GM18502 (cell line): Measurements from ENCODE around the gene AGTRAP.

ENCODE experiments used
- ATAC-seq: cut with Tn5 transposase; IDR thresholded peaks from one replicate; pipeline ENCODE4 v1.9.1; 2021; ENCODE audit warnings: mild to moderate bottlenecking; ENCODE audit not compliant: unreplicated experiment, poor library complexity

Gene AGTRAP

DNA sequence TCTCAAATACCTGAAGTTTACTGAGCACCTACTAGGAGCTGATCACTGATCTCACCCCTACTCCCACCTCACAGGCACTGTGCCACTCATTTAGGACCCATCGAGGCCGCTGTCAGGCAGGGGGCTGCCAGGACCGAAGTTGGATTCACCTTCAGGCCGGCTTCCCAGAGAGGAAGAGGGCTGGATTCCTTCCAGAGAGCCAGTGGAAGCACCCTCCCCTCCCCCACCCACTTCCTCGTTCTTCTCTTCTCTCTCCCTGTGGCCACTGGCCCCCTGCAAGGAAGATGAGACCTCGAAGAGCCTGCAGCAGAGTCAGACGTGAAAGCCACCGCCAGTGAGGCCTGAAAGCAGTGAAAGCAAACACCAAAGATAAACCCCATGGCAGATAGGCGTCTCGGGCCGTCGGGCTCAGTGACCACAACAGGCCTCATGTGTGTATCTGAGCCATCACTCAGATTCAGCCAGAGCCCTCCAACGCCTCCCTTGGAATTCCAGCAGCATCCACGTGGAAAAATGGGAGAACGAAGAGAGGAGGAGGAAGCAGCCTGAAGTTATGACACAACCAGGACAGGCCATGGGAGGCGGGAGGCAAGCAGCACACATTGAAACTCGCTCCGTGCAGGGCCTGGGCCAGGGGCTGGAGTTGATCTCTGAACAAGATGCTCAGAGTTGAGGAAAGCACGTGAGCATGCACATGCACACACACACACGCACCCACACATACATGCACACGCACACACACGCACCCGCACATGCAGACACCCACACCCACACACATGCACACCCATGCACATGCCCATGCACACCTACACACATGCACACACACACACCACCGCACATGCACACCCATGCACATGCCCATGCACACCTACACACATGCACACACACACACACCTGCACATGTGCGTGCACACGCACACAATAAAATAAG, 6.2 kb upstream of the AGTRAP start:
- ATAC-seq, result no peak

DNA sequence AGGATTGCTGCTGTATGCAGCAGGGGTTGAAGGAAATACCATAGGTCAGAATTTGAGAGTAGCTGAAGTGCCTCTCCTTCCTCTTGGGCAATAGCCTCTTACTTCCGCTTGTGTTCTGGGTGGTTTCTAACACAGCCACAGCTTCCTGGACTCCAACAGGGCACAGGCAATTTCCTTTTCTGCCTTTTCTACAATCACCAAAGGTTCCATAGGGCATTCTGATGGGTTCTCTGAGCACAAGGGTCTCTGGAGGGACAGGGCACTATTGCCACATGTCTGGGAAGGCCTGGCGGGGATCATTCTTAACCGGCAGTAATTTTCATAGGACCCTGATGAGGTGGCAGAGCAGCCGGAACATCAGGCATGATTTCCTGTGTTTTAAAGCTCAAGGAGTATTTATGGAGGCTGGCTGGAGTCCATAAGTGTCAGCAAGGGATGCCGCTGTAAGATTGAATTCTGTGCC, 5.5 kb upstream of the AGTRAP start:
- no peak for ATAC-seq

DNA sequence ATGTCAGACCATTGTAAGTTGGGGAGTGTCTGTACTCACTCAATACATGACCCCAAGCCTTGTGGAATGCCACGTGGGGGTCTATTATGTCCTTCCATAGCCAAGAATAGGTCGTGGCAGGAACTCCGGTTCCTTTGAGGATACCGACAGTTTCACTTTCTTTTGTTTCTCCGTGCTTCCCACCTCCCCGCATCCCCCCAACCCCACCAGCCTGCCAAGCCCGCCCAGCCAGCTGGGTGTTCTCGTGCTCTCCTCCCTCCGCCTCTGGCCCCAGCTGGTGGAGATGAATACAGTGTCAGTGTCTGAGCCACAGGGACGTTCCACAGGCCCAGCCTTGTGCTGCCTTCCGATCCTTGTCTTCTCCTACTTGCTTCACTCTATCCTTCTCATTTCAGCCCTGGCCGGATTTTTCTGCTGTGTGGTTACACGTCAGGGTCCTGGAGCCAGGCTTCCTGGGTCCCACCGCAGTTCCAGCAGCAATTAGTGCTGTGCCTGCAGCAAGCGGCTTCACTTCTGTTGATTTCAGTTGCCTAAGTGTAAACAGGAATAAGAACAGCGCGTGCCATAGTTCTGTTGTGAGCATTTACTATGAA, 4.1 kb upstream of the AGTRAP start:
- no peak for ATAC-seq

DNA sequence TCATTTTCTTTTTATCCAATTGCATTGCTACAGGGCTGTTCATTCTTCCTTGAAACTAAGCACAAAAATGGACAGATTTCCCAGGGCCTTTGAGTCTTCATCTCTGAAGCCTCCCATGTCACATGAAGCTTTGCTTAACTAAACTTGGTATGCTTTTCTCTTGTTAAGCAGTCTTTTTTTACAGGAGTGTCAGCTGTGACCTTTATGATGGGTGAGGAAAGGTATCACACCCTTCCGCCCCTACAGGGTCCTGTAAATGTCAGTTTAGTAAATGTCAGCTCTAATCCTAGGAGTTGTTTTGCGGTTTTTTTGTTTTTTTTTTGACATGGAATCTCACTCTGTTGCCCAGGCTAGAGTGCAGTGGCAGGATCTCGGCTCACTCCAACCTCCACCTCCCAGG, 2.6 kb upstream of the AGTRAP start:
- ATAC-seq, result no peak

DNA sequence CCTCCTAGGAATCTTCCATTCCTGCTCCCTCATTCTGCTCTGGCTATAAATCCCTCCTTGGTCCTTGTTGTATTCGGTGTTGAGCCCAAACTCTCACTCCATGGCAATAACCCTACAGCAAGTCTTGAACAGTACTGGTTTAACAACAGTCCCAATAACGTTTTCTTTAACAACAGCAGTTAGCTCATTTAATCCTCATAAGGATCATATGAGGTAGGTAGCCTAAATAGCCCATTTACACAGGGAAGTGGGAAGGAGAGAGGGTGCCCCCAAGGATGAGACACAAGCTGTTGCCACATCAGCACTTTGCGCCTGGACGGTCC, 444 bp upstream of the AGTRAP start:
- no peak for ATAC-seq

DNA sequence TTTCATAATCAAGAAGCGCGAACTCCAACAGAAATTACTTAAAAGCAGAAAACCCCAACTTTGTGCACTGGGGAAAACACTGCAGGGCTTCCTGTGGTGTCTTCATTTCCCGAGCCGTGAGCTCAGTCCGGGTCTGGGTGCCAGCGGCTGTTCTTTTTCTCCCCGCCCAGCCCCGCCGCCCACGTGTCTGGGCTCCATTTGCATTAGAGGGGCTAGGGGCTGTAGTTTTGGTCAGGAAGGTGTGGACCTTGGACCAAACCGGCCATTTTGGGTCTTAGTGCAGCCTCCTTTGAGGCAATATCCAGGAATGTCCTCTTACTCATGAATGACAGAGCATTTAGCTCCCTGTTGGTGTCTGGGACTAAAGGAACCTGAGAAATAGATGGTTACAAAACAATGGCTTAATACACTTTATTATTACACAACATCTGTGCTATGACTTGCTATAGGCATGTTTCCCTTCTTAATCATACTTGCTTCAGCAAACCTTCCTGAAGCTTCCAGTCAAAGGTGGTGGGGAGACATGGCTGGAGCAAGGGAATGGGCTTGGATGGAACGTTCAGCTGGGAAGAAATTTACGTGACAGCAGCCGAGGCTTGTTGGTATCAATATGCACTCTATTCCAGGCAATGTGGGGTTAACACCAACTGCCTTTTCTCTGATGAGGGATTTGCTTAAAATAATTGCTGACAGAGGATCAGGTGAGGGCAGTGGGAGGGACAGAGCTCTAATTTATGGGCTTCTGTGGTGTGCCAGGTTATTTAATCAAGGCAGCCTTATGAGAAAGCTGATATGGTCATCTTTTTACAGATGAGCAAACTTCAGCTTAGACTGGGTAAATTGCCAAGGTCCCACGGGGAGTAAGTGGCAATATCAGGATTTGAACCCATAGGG, 1.1 kb downstream of the AGTRAP start:
- no peak for ATAC-seq

DNA sequence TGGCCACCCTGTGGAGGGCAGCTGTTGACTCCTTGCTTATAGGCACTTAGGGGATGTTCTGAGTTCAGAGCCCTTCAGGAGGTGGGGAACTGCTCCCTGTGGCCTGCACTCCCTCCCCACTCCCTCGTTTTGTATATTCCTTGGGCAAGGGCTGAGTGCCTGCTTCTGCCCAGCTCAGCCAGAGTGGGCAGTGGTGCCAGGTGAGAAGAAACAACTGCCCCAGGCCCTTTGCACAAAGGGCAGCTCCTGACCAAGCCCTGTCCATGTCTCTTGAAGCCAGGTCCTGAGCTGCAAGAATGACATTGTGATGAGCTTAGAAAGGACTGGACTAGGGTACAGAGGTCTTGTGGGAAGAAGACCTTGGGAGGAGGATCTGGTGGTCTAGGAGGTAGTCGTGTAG, 2.2 kb downstream of the AGTRAP start:
- ATAC-seq, result no peak

DNA sequence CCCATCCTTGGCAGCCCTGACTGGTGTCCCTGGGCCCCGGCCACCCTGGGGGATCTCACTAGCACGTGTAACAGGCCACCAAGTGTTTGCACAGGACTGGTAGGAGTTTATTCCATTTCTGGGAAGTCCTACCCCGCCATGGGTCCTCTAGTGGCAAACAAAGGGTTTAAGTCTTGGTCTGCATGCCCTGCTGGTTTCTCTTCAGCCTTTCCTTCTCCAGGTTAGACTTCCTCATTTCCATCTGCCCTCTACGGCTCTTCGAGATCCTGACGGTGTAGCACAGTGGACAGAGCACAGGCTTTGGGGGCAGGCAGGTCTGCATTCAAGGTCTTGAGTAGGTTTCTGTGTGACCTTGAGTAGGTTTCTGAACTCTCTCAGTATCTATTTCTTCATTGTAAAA, 2.8 kb downstream of the AGTRAP start:
- ATAC-seq, result no peak

DNA sequence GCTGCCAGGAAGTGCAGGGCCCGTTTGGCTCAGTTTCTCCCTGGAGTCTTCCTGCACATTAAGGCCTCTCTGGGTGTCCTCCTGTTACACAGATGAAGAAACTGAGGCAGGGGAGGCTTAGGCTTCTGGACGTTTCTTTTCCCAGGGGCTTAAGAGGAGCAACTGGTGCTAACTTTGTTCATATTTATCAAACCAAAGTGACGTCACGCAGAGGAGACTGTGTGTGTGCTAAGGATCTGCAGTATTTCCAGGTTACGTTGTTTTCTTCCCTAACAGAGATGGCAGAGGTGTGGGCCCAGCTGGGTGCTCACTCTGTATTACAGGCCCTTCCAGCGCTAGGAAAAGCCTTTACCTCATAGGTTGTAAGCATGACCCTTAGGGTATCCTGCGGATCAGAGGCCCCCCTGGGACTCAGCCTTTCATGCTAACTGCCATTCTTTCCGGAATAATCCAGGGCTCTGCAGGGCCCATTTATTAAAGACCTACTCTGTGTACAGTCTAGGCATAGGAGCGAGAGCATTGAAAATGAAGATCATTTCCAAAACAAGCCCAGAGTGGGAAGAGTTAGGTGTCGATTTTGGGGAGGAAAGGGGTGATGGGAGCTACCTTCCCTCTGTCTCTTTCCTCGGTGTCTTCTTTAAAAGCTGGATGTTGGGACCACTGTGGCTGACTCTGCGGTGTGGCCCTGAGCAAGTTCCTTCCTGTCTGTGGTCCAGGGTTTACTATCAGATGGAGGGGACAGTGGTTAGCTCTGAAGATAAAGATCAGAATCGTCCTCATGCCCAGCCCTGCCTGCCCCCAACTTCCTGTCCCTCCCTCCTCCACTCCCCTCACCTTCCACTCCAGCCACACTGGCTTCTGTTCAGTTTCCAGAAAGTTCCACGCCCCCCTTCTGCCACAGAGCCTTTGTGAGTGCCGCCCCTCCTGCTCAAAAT, 4.6 kb downstream of the AGTRAP start:
- ATAC-seq, result no peak

DNA sequence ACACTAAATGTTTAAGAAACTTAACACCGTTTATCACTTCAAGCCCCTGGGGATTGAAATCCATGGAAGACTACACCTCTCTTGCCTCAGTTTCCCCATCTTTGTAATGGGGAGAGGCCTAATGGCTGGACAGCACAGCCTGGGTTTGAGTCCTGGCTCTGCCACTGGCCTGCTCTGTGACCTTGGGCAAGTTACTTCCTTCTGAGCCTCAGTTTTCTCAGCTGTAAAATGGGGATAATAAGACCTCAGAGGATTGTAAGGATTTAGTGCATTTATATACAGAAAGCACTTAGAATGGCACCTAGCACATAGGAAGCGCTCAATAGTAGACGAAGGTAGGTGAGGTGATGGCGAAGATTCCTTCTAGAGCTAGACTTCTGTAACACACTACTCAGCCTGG, 5.5 kb downstream of the AGTRAP start:
- no peak for ATAC-seq

DNA sequence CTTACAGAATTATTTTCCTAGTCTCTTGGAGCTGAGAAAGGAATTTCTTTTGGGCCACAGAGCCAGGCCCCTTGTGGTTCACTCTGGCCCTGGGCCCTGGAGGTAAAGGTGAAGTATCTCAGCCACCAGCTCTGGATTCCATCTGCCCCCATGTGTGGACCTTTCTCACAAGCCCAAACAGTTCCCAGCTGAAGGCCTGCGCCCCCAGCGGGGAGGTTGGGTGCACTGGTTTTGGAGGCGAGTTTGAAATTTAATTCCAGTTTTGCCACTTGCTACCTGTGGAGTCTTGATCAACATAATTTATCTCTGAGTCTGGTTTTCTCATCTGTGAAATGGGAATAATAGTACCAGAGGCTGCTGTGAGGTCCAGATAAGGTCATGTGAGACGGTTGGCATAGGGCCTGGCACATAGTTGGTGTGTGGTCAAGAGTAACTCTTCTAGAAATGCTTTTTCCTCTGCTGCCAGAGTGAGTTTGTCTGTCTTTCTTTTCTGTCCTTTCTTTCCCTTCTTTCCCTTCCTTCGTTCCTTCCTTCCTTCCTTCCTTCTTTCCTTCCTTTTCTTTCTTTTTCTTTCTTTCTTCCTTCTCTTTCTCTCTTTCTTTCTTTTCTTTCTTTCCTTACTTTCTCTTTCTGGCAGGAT, 6.1 kb downstream of the AGTRAP start:
- no peak for ATAC-seq

DNA sequence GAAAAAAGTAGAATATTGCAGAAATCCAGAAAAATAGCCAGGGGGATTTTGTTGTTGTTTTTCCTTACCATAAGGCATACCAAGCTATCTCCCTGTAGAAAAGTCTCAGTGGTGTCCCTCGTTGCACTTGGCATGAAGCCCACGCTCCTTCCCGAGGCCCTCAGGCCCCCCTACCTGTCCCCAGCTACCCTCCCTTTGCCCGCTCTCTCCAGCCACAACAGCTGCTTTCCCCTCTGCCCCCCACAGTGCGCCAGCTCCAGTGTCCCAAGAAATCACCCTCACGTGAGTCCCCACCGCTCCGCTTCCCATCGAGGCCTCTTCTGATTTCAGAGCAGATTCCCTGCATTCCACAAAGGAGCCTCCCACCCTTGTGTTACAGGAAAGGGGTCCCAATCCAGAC, 8.4 kb downstream of the AGTRAP start:
- no peak for ATAC-seq

DNA sequence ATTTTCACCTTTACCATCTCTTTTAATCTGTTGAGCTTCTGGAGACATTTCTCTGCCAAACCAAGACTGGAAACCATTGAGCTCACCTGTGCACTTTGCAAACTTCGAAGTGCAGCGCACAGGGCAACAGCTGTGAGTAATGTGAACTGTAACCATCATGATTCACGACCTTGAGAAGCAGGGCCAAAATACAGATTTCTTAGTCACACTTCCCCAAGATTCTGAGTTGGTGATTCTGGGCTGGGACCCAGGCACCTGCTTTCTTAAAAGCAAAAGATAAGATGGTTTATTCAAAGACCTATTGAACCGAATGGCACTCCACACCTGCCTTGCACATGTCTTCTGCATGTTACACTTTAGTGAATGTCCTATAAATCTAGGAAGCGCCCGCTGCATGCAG, 10.2 kb downstream of the AGTRAP start:
- ATAC-seq, result no peak

DNA sequence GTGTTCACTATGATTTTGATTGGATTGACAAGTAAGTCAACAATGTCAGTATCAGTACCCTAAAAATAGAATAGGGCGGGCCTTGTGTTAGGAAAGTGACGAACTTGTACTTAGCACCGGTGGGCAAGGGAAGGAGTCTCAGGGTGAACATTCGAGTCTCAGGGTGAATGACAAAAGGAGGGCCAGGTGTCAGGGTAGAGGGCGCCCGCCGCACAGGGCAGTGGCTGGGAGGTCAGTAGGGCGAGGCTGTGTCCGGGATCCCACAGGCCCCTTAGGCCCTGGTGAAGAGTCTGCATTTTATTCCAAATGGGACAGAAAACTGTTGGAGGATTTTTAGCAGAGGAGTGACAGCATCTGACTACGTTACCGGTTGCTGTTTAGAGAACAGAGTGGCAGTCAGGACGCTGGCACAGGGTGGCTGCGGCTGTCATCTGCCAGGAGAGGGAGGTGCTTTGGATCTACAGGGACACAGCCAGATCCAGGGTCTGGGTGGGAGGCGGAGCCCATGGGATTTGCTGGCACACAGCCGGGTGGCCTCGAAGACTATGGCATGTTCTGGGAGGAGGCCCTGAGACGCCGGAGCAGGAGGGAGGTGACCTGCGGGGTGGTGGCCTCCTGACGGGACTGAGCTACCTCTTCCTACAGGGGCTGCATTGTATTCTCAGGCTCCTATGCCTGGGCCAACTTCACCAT, 11.0 kb downstream of the AGTRAP start:
- ATAC-seq, result no peak

DNA sequence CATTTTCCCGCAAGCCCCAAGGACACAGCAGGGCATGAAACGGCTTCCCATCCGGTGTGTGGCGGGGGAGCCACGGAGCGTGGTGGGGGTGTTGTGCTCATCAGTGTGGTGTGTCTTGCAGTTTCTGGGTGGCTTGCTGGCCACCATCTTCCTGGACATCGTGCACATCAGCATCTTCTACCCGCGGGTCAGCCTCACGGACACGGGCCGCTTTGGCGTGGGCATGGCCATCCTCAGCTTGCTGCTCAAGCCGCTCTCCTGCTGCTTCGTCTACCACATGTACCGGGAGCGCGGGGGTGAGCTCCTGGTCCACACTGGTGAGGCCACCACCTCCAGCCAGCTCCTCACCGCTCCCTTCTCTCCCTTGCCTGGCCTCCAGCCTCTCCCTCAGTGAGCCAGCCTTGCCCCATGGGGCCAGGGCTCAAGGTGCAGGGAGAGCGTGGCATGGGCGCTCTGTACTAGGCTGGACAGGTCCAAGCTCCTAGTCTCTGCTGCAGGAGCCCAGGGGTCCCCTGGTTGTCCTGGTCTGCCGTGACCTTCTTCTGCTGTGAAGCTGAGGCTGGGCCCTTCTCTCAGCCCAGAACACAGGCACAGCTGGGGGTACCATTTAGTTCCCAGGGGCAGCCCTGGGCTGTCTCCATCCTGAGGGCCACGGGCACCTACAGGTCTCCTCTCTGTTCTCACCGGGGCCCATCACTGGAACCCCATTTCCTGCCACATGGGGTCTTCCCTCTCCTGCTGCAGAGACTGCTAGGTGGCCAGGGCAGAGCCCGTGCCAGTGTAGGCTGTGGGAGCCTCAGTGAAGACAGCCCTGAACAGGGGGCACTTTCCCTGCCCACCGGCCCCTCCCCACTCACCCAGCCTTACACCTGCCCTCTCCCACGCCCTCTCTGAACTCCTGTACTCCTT, 12.6 kb downstream of the AGTRAP start:
- no peak for ATAC-seq

DNA sequence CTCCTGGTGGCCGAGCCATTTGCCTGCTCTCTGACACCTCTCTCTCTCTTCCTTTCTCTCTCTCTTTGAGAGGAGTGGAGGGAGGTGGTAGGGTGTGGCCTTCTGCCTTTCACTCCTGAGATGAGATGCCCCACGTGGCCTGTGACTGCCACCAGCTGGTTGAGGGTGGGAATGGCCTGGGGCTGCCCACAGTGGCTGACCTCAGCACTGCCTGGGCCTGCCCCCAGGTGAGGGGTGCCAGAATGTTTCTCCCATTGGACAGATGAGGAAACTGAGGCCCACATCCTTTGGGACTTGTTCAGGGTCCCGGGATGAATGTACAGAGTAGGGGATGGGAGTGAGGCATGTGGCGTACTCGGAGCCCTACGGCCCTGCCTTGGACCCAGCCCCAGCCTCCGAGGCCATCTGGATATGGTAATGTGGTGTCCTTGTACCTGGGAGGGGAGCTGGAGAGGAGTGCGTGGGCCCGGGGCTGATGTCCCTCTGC, 13.3 kb downstream of the AGTRAP start:
- no peak for ATAC-seq

DNA sequence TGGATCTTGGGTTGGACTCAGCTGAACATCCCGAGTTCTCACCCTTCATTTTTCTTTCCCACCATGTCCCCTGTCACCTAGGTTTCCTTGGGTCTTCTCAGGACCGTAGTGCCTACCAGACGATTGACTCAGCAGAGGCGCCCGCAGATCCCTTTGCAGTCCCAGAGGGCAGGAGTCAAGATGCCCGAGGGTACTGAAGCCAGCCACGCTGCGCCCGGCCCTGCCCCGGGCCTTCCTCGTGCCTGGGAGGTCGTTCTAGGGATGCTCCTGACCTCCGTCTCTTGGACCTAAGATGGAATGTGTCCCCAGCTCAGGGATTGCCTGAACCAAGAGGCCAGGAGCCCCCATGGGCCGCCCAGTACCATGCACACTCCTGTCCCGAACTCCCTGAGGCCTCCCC, 14.1 kb downstream of the AGTRAP start:
- no peak for ATAC-seq

DNA sequence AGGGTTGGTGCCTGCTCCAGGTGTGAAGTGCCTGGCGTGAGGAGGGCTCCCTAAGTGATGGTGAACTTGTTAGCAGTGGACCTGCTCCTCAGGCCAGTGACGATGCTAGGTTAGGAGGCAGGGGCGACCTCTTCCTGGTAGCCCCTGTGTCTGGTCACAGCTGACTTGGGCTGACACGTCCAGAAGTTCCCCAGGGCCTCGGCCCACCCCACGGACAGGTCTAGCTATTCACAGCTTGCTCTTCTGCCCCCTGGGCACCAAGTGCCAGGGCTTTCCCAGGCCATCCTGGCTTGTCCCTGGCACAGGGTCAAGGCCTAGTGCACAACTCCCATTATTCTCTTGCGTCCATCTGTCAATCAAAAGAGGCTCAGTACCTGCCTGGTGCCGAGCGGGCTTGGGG, 15.2 kb downstream of the AGTRAP start:
- no peak for ATAC-seq
